Endodermal cell (in vitro differentiated cells): ENCODE results near the gene TLK2. TPM values are rescaled to one million over a fixed set of nuclear protein-coding genes. Genes with fewer than 3 reads are reported as not detected.

Experiments used
- DNase-seq: peaks from one replicate; pipeline ENCODE4 v3.0.0-alpha.2; 2017
- H3K27ac ChIP-seq: 2 replicates; pipeline ENCODE4 v1.5.1; 2013; ENCODE audit warnings: mild to moderate bottlenecking, low read depth, low read length, moderate library complexity
- H3K27me3 ChIP-seq: 2 replicates; pipeline ENCODE4 v1.6.1; 2013; ENCODE audit warnings: mild to moderate bottlenecking, low read length, moderate library complexity; ENCODE audit not compliant: insufficient read depth, control insufficient read depth, poor library complexity, severe bottlenecking
- H3K36me3 ChIP-seq: 2 replicates; pipeline ENCODE4 v1.7.0; 2013; ENCODE audit warnings: mild to moderate bottlenecking, low read length, moderate library complexity; ENCODE audit not compliant: control insufficient read depth, insufficient read depth
- H3K4me1 ChIP-seq: one replicate; pipeline ENCODE4 v1.7.0; 2013; ENCODE audit warnings: low read length; ENCODE audit not compliant: control insufficient read depth, insufficient read depth
- H3K4me3 ChIP-seq: 2 replicates; pipeline ENCODE4 v1.5.1; 2013; ENCODE audit warnings: mild to moderate bottlenecking, low read length, moderate library complexity
- H3K9ac ChIP-seq: 2 replicates; pipeline ENCODE4 v1.6.1; 2013; ENCODE audit warnings: mild to moderate bottlenecking, low read length, moderate library complexity; ENCODE audit not compliant: poor library complexity, severe bottlenecking; ENCODE audit errors: extremely low read depth
- H3K9me3 ChIP-seq: 2 replicates; pipeline ENCODE4 v1.6.1; 2013; ENCODE audit warnings: mild to moderate bottlenecking, low read length, moderate library complexity; ENCODE audit not compliant: control insufficient read depth
- H3K27ac Mint-ChIP-seq: 2 replicates; pipeline ENCODE4 v1.8.0; 2020; ENCODE audit warnings: mixed read lengths
- H3K27me3 Mint-ChIP-seq: 2 replicates; pipeline ENCODE4 v1.8.0; 2021; ENCODE audit warnings: mild to moderate bottlenecking, mixed read lengths; ENCODE audit not compliant: insufficient read depth
- H3K36me3 Mint-ChIP-seq: 2 replicates; pipeline ENCODE4 v1.8.0; 2020; ENCODE audit warnings: low read depth, mixed read lengths
- H3K4me1 Mint-ChIP-seq: 2 replicates; pipeline ENCODE4 v1.8.0; 2020; ENCODE audit warnings: mixed read lengths
- H3K4me3 Mint-ChIP-seq: 2 replicates; pipeline ENCODE4 v1.8.0; 2020; ENCODE audit warnings: mild to moderate bottlenecking, moderate library complexity, mixed read lengths
- H3K9me3 Mint-ChIP-seq: 2 replicates; pipeline ENCODE4 v1.8.0; 2020; ENCODE audit warnings: mild to moderate bottlenecking, mixed read lengths
- CTCF ChIP-seq: fragments of 200-600 bp; sonication (generic); conservative IDR thresholded peaks from 2 replicates; pipeline ENCODE4 v1.5.0; 2021; ENCODE audit warnings: antibody characterized with exemption, mild to moderate bottlenecking
- WGBS, 2 experiments: methylation state at CpG; one replicate each; pipeline versions ENCODE4 v1.1.5 to v1.1.7; 2013; ENCODE audit warnings: missing lambda C conversion rate in 2 of 2, mixed read lengths in 1 of 2; ENCODE audit not compliant: insufficient coverage in 1 of 2, insufficient read length in 1 of 2; 5-methylcytosine and 5-hydroxymethylcytosine counted together
- total RNA-seq, 2 donors: library from RNA; stranded (reverse); fragmentation: NEBNext Ultra II Directional in 1 of 2; extraction: Animal tissue kit (Norgen Biotek cat#: 25700) in 1 of 2; gene quantifications; 2 replicates in 1 of 2; 3 replicates in 1 of 2; pipeline ENCODE4 v1.2.1, GENCODE V29; 2021

The TLK2 gene
- total RNA-seq, 2 donors from 2014 or later: 76.2 to 89.2 TPM

GRCh38 chr17:62650587-62650986, 172.0 kb downstream of the TLK2 start:
- H3K9me3 Mint-ChIP-seq: peaks cover 2% of the 10 kb centered on the region
- Histone ChIP-seq H3K4me1 (peaks cover 7% of the 10 kb centered on the region), H3K4me3 (no peak overlapping the region), H3K27me3 (no peaks in the 10 kb centered on the region), H3K9ac (no peak overlapping the region), H3K27ac (no peak overlapping the region), H3K36me3 (peaks cover 9% of the 10 kb centered on the region), H3K9me3 (no peaks in the 10 kb centered on the region)
- no peak overlapping the region for H3K27ac Mint-ChIP-seq
- no peak overlapping the region for H3K4me3 Mint-ChIP-seq
- no peak for TF ChIP-seq CTCF
- no peaks in the 10 kb centered on the region for H3K27me3 Mint-ChIP-seq
- DNase-seq: no peak
- WGBS, 2 experiments: 95 to 98% methylated on average over 4 to 6 of the region's 6 CpGs
- peaks cover 11% of the 10 kb centered on the region for H3K36me3 Mint-ChIP-seq
- H3K4me1 Mint-ChIP-seq: peaks cover 22% of the 10 kb centered on the region

DNA sequence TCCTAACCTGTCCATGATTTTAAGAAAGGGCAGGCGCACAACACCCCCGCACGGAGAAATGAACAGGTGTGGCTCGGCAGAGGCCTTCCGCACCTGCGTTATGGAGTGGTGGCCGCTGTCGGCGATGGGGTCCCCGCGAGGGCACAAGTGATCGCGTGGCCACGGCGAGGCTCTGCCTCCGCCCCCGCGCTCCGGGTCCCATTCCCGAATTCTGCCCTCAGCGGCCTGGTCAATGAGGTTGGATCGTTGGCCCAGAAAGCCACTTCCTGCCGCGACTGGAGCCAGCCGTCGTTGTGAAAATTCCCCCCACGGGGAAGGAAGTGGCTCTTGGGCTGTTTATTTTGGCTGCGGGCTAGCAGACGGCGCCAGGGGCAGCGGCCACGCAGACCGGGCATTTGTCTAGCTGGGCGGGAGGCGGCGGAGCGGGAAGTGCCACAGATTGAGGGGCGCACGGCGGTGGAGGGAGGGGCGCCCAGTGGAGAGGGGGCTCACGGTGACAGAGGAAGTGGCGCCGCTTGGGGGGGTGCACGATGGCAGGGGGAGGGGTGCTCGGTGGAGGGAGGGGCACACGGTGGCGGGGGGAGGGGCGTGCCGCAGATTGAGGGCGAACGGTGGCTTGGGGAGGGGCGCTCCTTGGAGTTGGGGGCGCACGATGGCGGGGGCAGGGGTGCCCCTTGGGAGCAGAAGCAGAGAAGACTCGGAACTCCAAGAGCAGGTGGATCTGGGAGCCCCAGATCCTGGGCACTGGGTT, 173.8 kb downstream of the TLK2 start:
- peak overlapping the region; percentile 68 for H3K4me3 Mint-ChIP-seq
- peaks cover 16% of the 10 kb centered on the region for H3K36me3 Mint-ChIP-seq
- peak overlapping the region; percentile 75 for H3K4me3 ChIP-seq
- H3K27me3 Mint-ChIP-seq: no peaks in the 10 kb centered on the region
- WGBS, 2 experiments: 13 to 21% methylated on average over 31 to 57 of the region's 57 CpGs
- TF ChIP-seq CTCF: no peak
- peaks cover 22% of the 10 kb centered on the region for H3K4me1 Mint-ChIP-seq
- H3K27me3 ChIP-seq: no peaks in the 10 kb centered on the region
- no peaks in the 10 kb centered on the region for H3K9me3 ChIP-seq
- peak overlapping the region; percentile 77 for H3K9ac ChIP-seq
- peak; percentile 88 for DNase-seq
- peaks cover 9% of the 10 kb centered on the region for H3K36me3 ChIP-seq
- peaks cover 2% of the 10 kb centered on the region for H3K9me3 Mint-ChIP-seq
- peak overlapping the region; percentile 93 for H3K27ac ChIP-seq
- H3K4me1 ChIP-seq: peaks cover 7% of the 10 kb centered on the region
- H3K27ac Mint-ChIP-seq: peak overlapping the region; percentile 91

DNA sequence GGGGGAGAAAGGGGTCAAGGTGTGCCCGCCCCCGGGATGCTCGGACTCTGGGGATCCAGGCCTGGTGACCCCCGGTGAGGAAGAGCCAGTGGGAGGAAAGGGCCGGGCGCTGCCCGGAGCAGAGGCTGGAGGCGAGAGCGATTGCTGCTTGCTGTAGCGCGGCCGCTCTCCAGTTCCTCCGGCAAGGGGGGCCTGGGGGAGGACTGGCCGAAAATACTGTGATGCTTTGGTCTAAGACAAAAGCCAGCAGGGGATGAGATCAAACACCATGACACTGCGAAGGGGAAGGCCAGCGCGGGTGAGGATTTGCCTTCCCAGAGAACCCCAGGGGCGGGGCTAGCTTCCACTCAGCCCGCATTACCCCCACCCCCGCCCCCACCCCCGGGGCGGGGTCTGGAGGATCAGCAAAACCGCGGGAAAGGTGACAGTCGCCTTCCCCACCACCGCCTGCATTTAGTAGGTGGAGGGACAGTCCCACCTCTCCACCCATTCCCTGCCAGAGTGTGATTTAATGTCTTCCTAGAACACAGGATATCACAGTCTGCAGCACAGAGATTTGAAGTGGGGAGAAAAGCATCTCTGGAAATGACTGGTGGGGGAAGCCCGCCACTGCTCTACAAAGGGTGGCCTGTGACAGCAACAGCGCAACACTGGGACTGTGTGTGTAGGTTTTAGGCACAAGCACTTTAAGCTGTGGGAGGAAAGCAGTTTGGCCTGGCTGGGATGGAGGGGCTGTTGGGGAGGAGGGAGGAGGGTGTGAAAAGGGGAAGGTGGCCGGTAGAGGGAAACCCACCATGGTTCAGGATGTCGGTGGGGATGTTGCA, 174.6 kb downstream of the TLK2 start:
- DNase-seq: peak; percentile 100
- H3K4me1 ChIP-seq: peaks cover 7% of the 10 kb centered on the region
- no peaks in the 10 kb centered on the region for H3K9me3 ChIP-seq
- peak overlapping the region; percentile 75 for H3K4me3 ChIP-seq
- Mint-ChIP-seq H3K27me3 (no peaks in the 10 kb centered on the region), H3K9me3 (peaks cover 2% of the 10 kb centered on the region), H3K4me1 (peaks cover 22% of the 10 kb centered on the region), H3K36me3 (peaks cover 16% of the 10 kb centered on the region), H3K27ac (peak overlapping the region; percentile 91), H3K4me3 (peak overlapping the region; percentile 68)
- TF ChIP-seq CTCF: no peak
- WGBS, 2 experiments: 9 to 15% methylated on average over 11 to 23 of the region's 30 CpGs
- no peaks in the 10 kb centered on the region for H3K27me3 ChIP-seq
- H3K9ac ChIP-seq: peak overlapping the region; percentile 77
- H3K36me3 ChIP-seq: peaks cover 12% of the 10 kb centered on the region
- peak overlapping the region; percentile 93 for H3K27ac ChIP-seq
